Caco-2 (cell line): ENCODE data around the gene CISH. TPM values are rescaled to one million over a fixed set of nuclear protein-coding genes. Genes with fewer than 3 reads are reported as not detected.

Experiments
- BruUV-seq: library from RNA; stranded (reverse); fragments of 400-500 nt; replicated peaks from 2 replicates; lab custom pipeline; 2021; lab: Mats Ljungman, UMichigan
- CTCF ChIA-PET: fragments of 300-600 bp; sonication (Branson Sonifier 250); formaldehyde crosslinking; loops from one replicate; lab custom pipeline; 2022; ENCODE audit warnings: antibody characterized with exemption; lab: Charles Lee
- POLR2A ChIA-PET: fragments of 300-600 bp; sonication (Branson Sonifier 250); formaldehyde crosslinking; loops from one replicate; lab custom pipeline; 2022; ENCODE audit warnings: antibody characterized with exemption; lab: Charles Lee
- DNase-seq, 2 experiments: peaks; one replicate each; pipeline versions ENCODE4 v3.0.0 to v3.0.0-alpha.2; 2020 to 2022
- H3K27me3 ChIP-seq: replicated peaks from 2 replicates; pipeline ENCODE4 v1.6.0; 2011; ENCODE audit warnings: low read length; ENCODE audit not compliant: control insufficient read depth, insufficient read depth
- H3K36me3 ChIP-seq: 2 replicates; pipeline ENCODE4 v1.5.1; 2011; ENCODE audit warnings: low read length; ENCODE audit not compliant: control insufficient read depth, insufficient read depth
- H3K4me1 ChIP-seq: fragments of 250-450 bp; sonication (Bioruptor Pico); 2 replicates; pipeline ENCODE4 v1.5.1; 2020; ENCODE audit warnings: mild to moderate bottlenecking
- H3K4me3 ChIP-seq: 2 replicates; pipeline ENCODE4 v1.5.1; 2011; ENCODE audit warnings: low read depth, mild to moderate bottlenecking, control low read depth, low read length
- H3K9me3 ChIP-seq: fragments of 250-450 bp; sonication (Bioruptor Pico); 2 replicates; pipeline ENCODE4 v1.5.1; 2020; ENCODE audit warnings: mild to moderate bottlenecking, moderate library complexity
- H3K27ac Mint-ChIP-seq: one replicate; pipeline ENCODE4 v1.8.0; 2022; ENCODE audit warnings: mixed read lengths; ENCODE audit not compliant: unreplicated experiment
- H3K27me3 Mint-ChIP-seq: one replicate; pipeline ENCODE4 v1.8.0; 2022; ENCODE audit warnings: mixed read lengths; ENCODE audit not compliant: insufficient read depth, unreplicated experiment
- H3K36me3 Mint-ChIP-seq: one replicate; pipeline ENCODE4 v1.8.0; 2022; ENCODE audit warnings: mild to moderate bottlenecking, mixed read lengths; ENCODE audit not compliant: insufficient read depth, unreplicated experiment
- H3K4me1 Mint-ChIP-seq: one replicate; pipeline ENCODE4 v1.8.0; 2022; ENCODE audit warnings: low read depth, mixed read lengths; ENCODE audit not compliant: unreplicated experiment
- H3K4me3 Mint-ChIP-seq: one replicate; pipeline ENCODE4 v1.8.0; 2022; ENCODE audit warnings: mild to moderate bottlenecking, moderate library complexity, mixed read lengths; ENCODE audit not compliant: unreplicated experiment
- H3K9me3 Mint-ChIP-seq: one replicate; pipeline ENCODE4 v1.8.0; 2022; ENCODE audit warnings: mixed read lengths; ENCODE audit not compliant: unreplicated experiment
- intact Hi-C: fragments of 100-400 bp; cut with micrococcal nuclease; formaldehyde crosslinking; loops from one replicate; pipeline ENCODE4 v1.10.0; 2022; ENCODE audit not compliant: unreplicated experiment
- total RNA-seq: library from RNA; stranded (reverse); gene quantifications from 2 replicates; pipeline ENCODE4 v1.2.3, GENCODE V29; 2022
- TF ChIP-seq, protein P1 (sequence below), 2 experiments: fragments of 200-600 bp in 1 of 2; IDR thresholded peaks; 1 replicate in 1 of 2; 2 replicates in 1 of 2; pipeline versions ENCODE4 v1.5.1 to v1.8.0; 2011 to 2022; ENCODE audit warnings: antibody characterized with exemption in 1 of 2, control low read depth in 1 of 2, inconsistent platforms in 1 of 2, low read depth in 1 of 2, low read length in 1 of 2, mild to moderate bottlenecking in 1 of 2, moderate library complexity in 1 of 2; ENCODE audit not compliant: insufficient read depth in 1 of 2, severe bottlenecking in 1 of 2, unreplicated experiment in 1 of 2

Gene CISH
- total RNA-seq, 1 experiment from 2014 or later, result 2.9 TPM

- intact Hi-C loops, result no loop called here
- DNase-seq, result no peak
- Mint-ChIP-seq H3K4me1 (no peaks in the 10 kb centered on the region), H3K36me3 (no peaks in the 10 kb centered on the region), H3K27ac (no peak overlapping the region), H3K27me3 (peaks cover 3% of the 10 kb centered on the region), H3K9me3 (no peaks in the 10 kb centered on the region), H3K4me3 (no peak overlapping the region)
- Histone ChIP-seq H3K4me3 (no peak overlapping the region), H3K9me3 (no peaks in the 10 kb centered on the region), H3K36me3 (no peaks in the 10 kb centered on the region), H3K27me3 (no peaks in the 10 kb centered on the region), H3K4me1 (no peaks in the 10 kb centered on the region)
- POLR2A ChIA-PET, result no interaction called here
- BruUV-seq, result no TSS peak
- CTCF ChIA-PET, result no interaction called here
- TF ChIP-seq, protein P1, sequence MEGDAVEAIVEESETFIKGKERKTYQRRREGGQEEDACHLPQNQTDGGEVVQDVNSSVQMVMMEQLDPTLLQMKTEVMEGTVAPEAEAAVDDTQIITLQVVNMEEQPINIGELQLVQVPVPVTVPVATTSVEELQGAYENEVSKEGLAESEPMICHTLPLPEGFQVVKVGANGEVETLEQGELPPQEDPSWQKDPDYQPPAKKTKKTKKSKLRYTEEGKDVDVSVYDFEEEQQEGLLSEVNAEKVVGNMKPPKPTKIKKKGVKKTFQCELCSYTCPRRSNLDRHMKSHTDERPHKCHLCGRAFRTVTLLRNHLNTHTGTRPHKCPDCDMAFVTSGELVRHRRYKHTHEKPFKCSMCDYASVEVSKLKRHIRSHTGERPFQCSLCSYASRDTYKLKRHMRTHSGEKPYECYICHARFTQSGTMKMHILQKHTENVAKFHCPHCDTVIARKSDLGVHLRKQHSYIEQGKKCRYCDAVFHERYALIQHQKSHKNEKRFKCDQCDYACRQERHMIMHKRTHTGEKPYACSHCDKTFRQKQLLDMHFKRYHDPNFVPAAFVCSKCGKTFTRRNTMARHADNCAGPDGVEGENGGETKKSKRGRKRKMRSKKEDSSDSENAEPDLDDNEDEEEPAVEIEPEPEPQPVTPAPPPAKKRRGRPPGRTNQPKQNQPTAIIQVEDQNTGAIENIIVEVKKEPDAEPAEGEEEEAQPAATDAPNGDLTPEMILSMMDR (IDR thresholded peaks at IDR 0.05; ENCODE audit: insufficient read depth in 1 of 2, low read depth in 1 of 2, low read length in 1 of 2, severe bottlenecking in 1 of 2, unreplicated experiment in 1 of 2), result no peak
Measured at GRCh38 chr3:50658416-50658815, 46.8 kb upstream of the CISH start.

DNA sequence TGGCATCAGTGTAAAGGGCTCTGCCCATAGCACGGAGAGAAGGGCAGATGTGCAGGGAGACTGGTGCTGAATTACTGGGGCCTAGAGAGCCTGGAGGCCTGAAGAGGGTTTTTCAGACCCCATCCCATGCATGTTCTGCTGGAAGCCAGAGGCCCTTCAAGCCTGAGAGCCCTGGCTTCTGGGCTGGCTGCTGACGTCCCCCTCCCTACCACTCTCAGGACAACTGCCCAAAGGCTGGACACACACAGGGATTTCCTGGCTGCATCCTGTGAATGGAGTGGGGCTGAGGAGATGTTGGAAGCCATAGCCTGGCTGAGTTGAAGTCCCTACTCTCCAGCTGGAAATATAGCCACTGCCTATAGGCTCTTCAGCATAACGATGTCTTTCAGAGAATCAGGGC is 46.2 kb upstream of the CISH start:
- ChIA-PET POLR2A (no interaction called here), CTCF (interaction anchor here (0.5 kb wide), 1 partner anchor 501 kb away, joined by 4 read pairs; no protein-coding TSS in a partner anchor)
- Histone ChIP-seq H3K9me3 (no peaks in the 10 kb centered on the region), H3K36me3 (no peaks in the 10 kb centered on the region), H3K4me1 (no peaks in the 10 kb centered on the region), H3K4me3 (no peak overlapping the region), H3K27me3 (no peaks in the 10 kb centered on the region)
- no peak overlapping the region for H3K4me3 Mint-ChIP-seq
- no TSS peak for BruUV-seq
- no peaks in the 10 kb centered on the region for H3K4me1 Mint-ChIP-seq
- no peak for DNase-seq
- H3K9me3 Mint-ChIP-seq, result no peaks in the 10 kb centered on the region
- no peaks in the 10 kb centered on the region for H3K36me3 Mint-ChIP-seq
- no peak overlapping the region for H3K27ac Mint-ChIP-seq
- H3K27me3 Mint-ChIP-seq, result peaks cover 3% of the 10 kb centered on the region
- TF ChIP-seq, protein P1 (IDR thresholded peaks at IDR 0.05; ENCODE audit: insufficient read depth in 1 of 2, low read depth in 1 of 2, low read length in 1 of 2, severe bottlenecking in 1 of 2, unreplicated experiment in 1 of 2), result no peak
- intact Hi-C loops, result no loop called here

DNA sequence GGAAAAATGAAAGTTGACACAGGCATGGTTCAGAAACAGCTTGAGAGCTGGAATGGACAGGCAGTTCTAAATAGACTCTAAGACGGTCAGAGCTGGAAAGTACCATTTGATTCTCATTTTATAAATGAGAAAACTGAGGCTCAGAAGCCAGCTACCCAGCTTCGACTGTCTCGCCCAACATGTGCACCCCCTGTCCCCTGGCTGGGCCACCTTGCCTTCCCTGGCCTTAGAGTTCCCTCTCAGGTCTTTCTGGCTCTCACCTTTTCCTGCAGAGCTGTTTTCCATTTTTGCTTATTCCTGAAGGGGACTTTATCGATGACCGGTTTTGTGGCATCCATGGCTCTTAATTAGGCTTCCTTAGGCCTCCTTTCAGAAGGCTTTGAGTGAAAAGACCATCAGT is 45.8 kb upstream of the CISH start:
- no TSS peak for BruUV-seq
- intact Hi-C loops, result no loop called here
- TF ChIP-seq, protein P1 (IDR thresholded peaks at IDR 0.05; ENCODE audit: insufficient read depth in 1 of 2, low read depth in 1 of 2, low read length in 1 of 2, severe bottlenecking in 1 of 2, unreplicated experiment in 1 of 2), result no peak
- Mint-ChIP-seq H3K4me3 (no peak overlapping the region), H3K9me3 (no peaks in the 10 kb centered on the region), H3K27ac (no peak overlapping the region), H3K4me1 (no peaks in the 10 kb centered on the region), H3K36me3 (peaks cover 1% of the 10 kb centered on the region), H3K27me3 (peaks cover 3% of the 10 kb centered on the region)
- no peaks in the 10 kb centered on the region for H3K36me3 ChIP-seq
- no peak overlapping the region for H3K4me3 ChIP-seq
- H3K9me3 ChIP-seq, result no peaks in the 10 kb centered on the region
- CTCF ChIA-PET, result interaction anchor here (0.5 kb wide), 1 partner anchor 502 kb away, joined by 4 read pairs; no protein-coding TSS in a partner anchor
- no peak for DNase-seq
- no peaks in the 10 kb centered on the region for H3K4me1 ChIP-seq
- H3K27me3 ChIP-seq, result no peaks in the 10 kb centered on the region
- POLR2A ChIA-PET, result no interaction called here
